K562 (cell line): ENCODE measurements around the gene ATRX. TPM values are rescaled to one million over a fixed set of nuclear protein-coding genes. Genes with fewer than 3 reads are reported as not detected.

Experiments used
- ATAC-seq: fragments of 200-7000 bp; cut with Tn5 transposase; 3 replicates; pipeline ENCODE4 v1.9.1; 2020; ENCODE audit warnings: moderate library complexity
- BruUV-seq: library from RNA; stranded (reverse); fragments of 400-500 nt; replicated peaks from 2 replicates; lab custom pipeline; 2021; lab: Mats Ljungman, UMichigan
- CTCF ChIA-PET: fragments of 300-600 bp; formaldehyde crosslinking; extraction: SDS; loops from one replicate; lab custom pipeline; 2021; ENCODE audit warnings: low intra/inter-chr PET ratio; lab: Yijun Ruan, JAX
- POLR2A ChIA-PET: fragments of 300-600, 350-650 bp; sonication (Branson Sonifier 250); formaldehyde crosslinking; extraction: SDS; loops from one replicate; lab custom pipeline; 2021; ENCODE audit warnings: antibody characterized with exemption, inconsistent platforms; lab: Yijun Ruan, JAX
- DNase-seq, 4 experiments: peaks; one replicate each; pipeline versions ENCODE4 v3.0.0 to v3.0.0-alpha.2; 2011 to 2018; ENCODE audit warnings: low spot score in 3 of 4, mixed read lengths in 3 of 4; ENCODE audit errors: extremely low read depth in 1 of 4
- FAIRE-seq: peaks from 2 replicates; lab custom pipeline; 2011; peaks lifted over from hg19 to GRCh38; lab: Jason Lieb, UNC
- H2AFZ ChIP-seq: 2 replicates; pipeline ENCODE4 v1.6.0; 2011; ENCODE audit warnings: low read depth, low read length, control low read depth, inconsistent platforms
- H3K27ac ChIP-seq: fragments of 200-600 bp; 3 replicates; pipeline ENCODE4 v1.8.0; 2011; ENCODE audit warnings: low read depth, mild to moderate bottlenecking, control low read depth, inconsistent platforms, low read length, moderate library complexity, mixed read lengths; ENCODE audit errors: extremely low read depth
- H3K27me3 ChIP-seq, 2 experiments: fragments of 300-600 bp in 1 of 2; 2 replicates in 1 of 2; 3 replicates in 1 of 2; pipeline versions ENCODE4 v1.6.0 to v1.8.0; 2011; ENCODE audit warnings: inconsistent platforms in 2 of 2, low read length in 2 of 2, mild to moderate bottlenecking in 1 of 2, mixed read lengths in 1 of 2, moderate library complexity in 1 of 2; ENCODE audit not compliant: control insufficient read depth in 2 of 2, insufficient read depth in 2 of 2
- H3K36me3 ChIP-seq: fragments of 300-600 bp; 3 replicates; pipeline ENCODE4 v1.8.0; 2011; ENCODE audit warnings: mild to moderate bottlenecking, low read length, inconsistent platforms; ENCODE audit not compliant: control insufficient read depth, insufficient read depth
- H3K4me1 ChIP-seq, 2 experiments: fragments of 200-600 bp in 1 of 2; replicated peaks in 1 of 2; 2 replicates in 1 of 2; 3 replicates in 1 of 2; pipeline versions ENCODE4 v1.5.1 to v1.8.0; 2011; ENCODE audit warnings: inconsistent platforms in 2 of 2, low read length in 2 of 2, mild to moderate bottlenecking in 1 of 2, mixed read lengths in 1 of 2, moderate library complexity in 1 of 2; ENCODE audit not compliant: control insufficient read depth in 2 of 2, insufficient read depth in 2 of 2
- H3K4me2 ChIP-seq: 2 replicates; pipeline ENCODE4 v1.6.1; 2011; ENCODE audit warnings: low read length, control low read depth, inconsistent platforms, mixed read lengths; ENCODE audit not compliant: insufficient read depth
- H3K4me3 ChIP-seq: fragments of 200-600 bp; sonication (generic), shearing (Covaris generic); 2 replicates; pipeline ENCODE4 v1.5.1; 2016; ENCODE audit warnings: control low read depth, inconsistent platforms
- H3K79me2 ChIP-seq: fragments of 200-600 bp; 3 replicates; pipeline ENCODE4 v1.8.0; 2011; ENCODE audit warnings: low read length, inconsistent platforms; ENCODE audit not compliant: control insufficient read depth, insufficient read depth
- H3K9ac ChIP-seq, 2 experiments: 2 replicates each; pipeline versions ENCODE4 v1.6.0 to v1.6.1; 2011; ENCODE audit warnings: low read depth in 2 of 2, low read length in 2 of 2, control low read depth in 1 of 2, inconsistent platforms in 1 of 2, mild to moderate bottlenecking in 1 of 2, mixed read lengths in 1 of 2; ENCODE audit not compliant: insufficient read depth in 1 of 2
- H3K9me1 ChIP-seq: one replicate; pipeline ENCODE4 v1.6.0; 2011; ENCODE audit warnings: inconsistent platforms, mild to moderate bottlenecking, low read length, moderate library complexity; ENCODE audit not compliant: control insufficient read depth, insufficient read depth
- H3K9me3 ChIP-seq: replicated peaks from 2 replicates; pipeline ENCODE4 v1.5.1; 2011; ENCODE audit warnings: low read depth, low read length, inconsistent platforms; ENCODE audit not compliant: control insufficient read depth, insufficient read depth
- H4K20me1 ChIP-seq: replicated peaks from 2 replicates; pipeline ENCODE4 v1.6.1; 2011; ENCODE audit warnings: low read length, inconsistent platforms, mixed read lengths; ENCODE audit not compliant: control insufficient read depth, insufficient read depth
- CBX1 ChIP-seq: sonication (generic); IDR thresholded peaks from 2 replicates; pipeline ENCODE4 v1.6.1; 2016; ENCODE audit warnings: antibody characterized with exemption, low read depth, mild to moderate bottlenecking
- ERF ChIP-seq: fragments of 450-650 bp; formaldehyde crosslinking; IDR thresholded peaks from 2 replicates; pipeline ENCODE4 v1.4.0; 2020; ENCODE audit warnings: mild to moderate bottlenecking, mixed read lengths
- HDAC8 ChIP-seq: fragments of 450-650 bp; IDR thresholded peaks from 2 replicates; pipeline ENCODE4 v1.6.1; 2016; ENCODE audit warnings: mild to moderate bottlenecking, missing genetic modification characterization, moderate library complexity, missing compliant biosample characterization
- HNRNPLL ChIP-seq: fragments of 200-400 bp; formaldehyde crosslinking; IDR thresholded peaks from 2 replicates; pipeline ENCODE4 v1.6.1; 2017; ENCODE audit warnings: low read length, low read depth, mild to moderate bottlenecking; ENCODE audit not compliant: poor library complexity, severe bottlenecking
- KAT7 ChIP-seq: sonication (generic); formaldehyde crosslinking; IDR thresholded peaks from 2 replicates; pipeline ENCODE4 v1.8.0; 2022; ENCODE audit warnings: missing genetic modification reagents, mild to moderate bottlenecking, borderline replicate concordance
- NFRKB ChIP-seq: fragments of 450-650 bp; IDR thresholded peaks from 2 replicates; pipeline ENCODE4 v1.6.1; 2016; ENCODE audit warnings: low read depth
- NR3C1 ChIP-seq: sonication (generic); formaldehyde crosslinking; IDR thresholded peaks from 2 replicates; pipeline ENCODE4 v1.8.1; 2022; ENCODE audit warnings: missing genetic modification reagents
- POLR2G ChIP-seq: fragments of 200-400 bp; formaldehyde crosslinking; IDR thresholded peaks from 2 replicates; pipeline ENCODE4 v1.6.1; 2017; ENCODE audit warnings: low read depth, mild to moderate bottlenecking, antibody characterized with exemption, low read length, moderate library complexity
- PURB ChIP-seq: sonication (generic); formaldehyde crosslinking; IDR thresholded peaks from 2 replicates; pipeline ENCODE4 v1.9.0; 2021; ENCODE audit warnings: low read depth, mild to moderate bottlenecking, missing genetic modification reagents
- RFX7 ChIP-seq: fragments of 250-450 bp; sonication (Bioruptor Pico); IDR thresholded peaks from 2 replicates; pipeline ENCODE4 v1.5.1; 2021; ENCODE audit warnings: mild to moderate bottlenecking
- SAP30 ChIP-seq: fragments of 200-600 bp; sonication (generic); IDR thresholded peaks from 2 replicates; pipeline ENCODE4 v1.6.1; 2012; ENCODE audit warnings: borderline replicate concordance, low read depth, mild to moderate bottlenecking, moderate library complexity, low read length, control low read depth, inconsistent platforms; ENCODE audit not compliant: insufficient read depth, poor library complexity, severe bottlenecking
- ZNF586 ChIP-seq: fragments of 450-650 bp; formaldehyde crosslinking; conservative IDR thresholded peaks from 2 replicates; pipeline ENCODE4 v1.4.0; 2020; ENCODE audit warnings: mild to moderate bottlenecking, moderate library complexity
- ZNF785 ChIP-seq: fragments of 250-450 bp; sonication (Bioruptor Pico); IDR thresholded peaks from 2 replicates; pipeline ENCODE4 v1.4.0; 2020; ENCODE audit warnings: mild to moderate bottlenecking
- WGBS: fragments of 100-300 bp; shearing (Covaris generic); methylation state at CpG from one replicate; pipeline ENCODE4 v1.1.6; 2016; ENCODE audit warnings: low coverage, mixed read lengths; ENCODE audit not compliant: insufficient coverage; ENCODE audit errors: missing lambda C conversion rate; 5-methylcytosine and 5-hydroxymethylcytosine counted together
- in situ Hi-C: fragments of 300-500 bp; cut with MboI; formaldehyde crosslinking; loops from 4 replicates; pipeline ENCODE4 v1.15.0; 2018; ENCODE audit warnings: inconsistent platforms, mixed read lengths
- intact Hi-C: fragments of 100-400 bp; cut with micrococcal nuclease; formaldehyde crosslinking; loops from 2 replicates; pipeline ENCODE4 v1.14.2; 2022
- polyA plus RNA-seq, 8 experiments: library from polyadenylated mRNA; depleted of rRNA in 4 of 8; stranded (reverse) in 5 of 8; unstranded in 3 of 8; fragments of >200 nt; fragmentation: Nextera tagmentation in 2 of 8; fragmentation: Illumina TruSeq in 1 of 8; extraction: Ambion mirVana in 2 of 8; extraction: Trizol in 1 of 8; gene quantifications; 2 replicates each; pipeline versions ENCODE4 v1.2.1 to v1.2.3, GENCODE V29; 2011 to 2014; ENCODE audit warnings: inconsistent platforms in 1 of 8, missing spikeins in 1 of 8
- total RNA-seq, 7 experiments: library from RNA; depleted of rRNA in 6 of 7; stranded (reverse); fragments of >200 nt in 6 of 7; fragmentation: Illumina TruSeq in 2 of 7; extraction: Trizol in 2 of 7; gene quantifications; 2 replicates each; pipeline versions ENCODE4 v1.2.1 to v1.2.3, GENCODE V29; 2011 to 2021; ENCODE audit warnings: low replicate concordance in 1 of 7
- TF ChIP-seq, protein P1 (sequence below), 2 experiments: IDR thresholded peaks in 1 of 2; conservative IDR thresholded peaks in 1 of 2; 2 replicates each; pipeline ENCODE4 v1.6.1; 2016; ENCODE audit warnings: low read depth in 2 of 2, mild to moderate bottlenecking in 1 of 2, missing compliant biosample characterization in 1 of 2, missing genetic modification characterization in 1 of 2, moderate library complexity in 1 of 2
- TF ChIP-seq, protein P2 (sequence below): fragments of 250-450 bp; sonication (Bioruptor Pico); IDR thresholded peaks from 2 replicates; pipeline ENCODE4 v1.4.0; 2020; ENCODE audit warnings: mild to moderate bottlenecking, moderate library complexity, borderline replicate concordance

ATRX gene
- total and polyA plus RNA-seq, 9 of the 15 experiments (the other 6 are each of a cell fraction or from before 2014, with no cell fraction given): 7.7 to 23.1 (median 20.2) TPM

DNA sequence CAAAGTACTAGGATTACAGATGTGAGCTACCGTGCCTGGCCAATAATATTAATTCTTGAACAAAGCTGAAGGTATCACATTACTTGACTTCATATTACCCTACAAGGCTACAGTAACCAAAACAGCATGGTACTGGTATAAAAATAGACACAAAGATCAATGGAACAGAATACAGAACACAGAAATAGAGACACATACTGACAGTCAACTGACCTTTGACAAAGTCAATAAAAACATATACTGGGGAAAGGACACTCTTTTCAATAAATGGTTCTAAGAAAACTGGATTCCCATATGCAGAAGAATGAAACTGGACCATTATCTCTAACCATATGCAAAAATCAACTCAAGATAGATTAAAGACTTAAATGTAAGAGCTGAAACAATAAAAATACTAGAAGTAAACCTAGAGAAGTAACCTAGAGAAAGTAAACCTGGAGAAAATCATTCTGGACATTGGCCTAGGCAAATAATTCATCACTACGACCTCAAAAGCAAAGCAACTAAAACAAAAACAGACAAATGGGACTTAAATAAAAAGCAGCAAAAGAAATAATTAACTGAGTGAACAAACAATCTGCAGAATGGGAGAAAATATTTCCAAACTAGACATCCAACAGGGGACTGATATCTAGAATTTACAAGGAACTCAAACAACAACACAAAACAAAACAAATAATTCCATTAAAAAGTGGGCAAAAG is 182.2 kb downstream of the ATRX start (continued):
- no peak for TF ChIP-seq PURB (CRISPR knock-in tag)
- TF ChIP-seq NFRKB: no peak
- no peak for TF ChIP-seq ZNF785 (CRISPR knock-in tag)
- no peak for TF ChIP-seq ZNF586 (CRISPR knock-in tag)

DNA sequence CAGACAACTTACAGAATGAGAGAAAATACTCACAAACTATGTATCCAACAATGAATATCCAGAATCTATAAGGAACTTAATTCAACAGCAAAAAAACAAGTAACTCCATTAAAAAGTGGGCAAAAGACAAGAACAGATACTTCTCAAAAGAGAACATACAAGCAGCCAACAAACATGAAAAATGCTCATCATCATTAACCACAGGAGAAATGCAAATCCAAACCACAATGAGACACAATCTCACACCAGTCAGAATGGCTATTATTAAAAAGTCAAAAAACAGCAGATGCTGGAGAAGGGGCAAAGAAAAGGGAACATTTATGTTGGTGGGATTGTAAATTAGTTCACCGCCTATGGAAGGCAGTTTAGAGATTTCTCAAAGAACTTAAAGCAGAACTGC is 188.5 kb downstream of the ATRX start:
- Histone ChIP-seq H3K9me3 (no peaks in the 10 kb centered on the region), H3K4me1 (no peaks in the 10 kb centered on the region), H4K20me1 (no peaks in the 10 kb centered on the region), H3K79me2 (no peaks in the 10 kb centered on the region), H3K27me3 (no peaks in the 10 kb centered on the region), H3K36me3 (no peaks in the 10 kb centered on the region), H3K27ac (no peak overlapping the region), H3K9ac (no peak overlapping the region), H3K4me3 (no peak overlapping the region), H3K9me1 (no peaks in the 10 kb centered on the region), H3K4me2 (no peak overlapping the region), H2AFZ (no peak overlapping the region)
- WGBS: 33% methylated on average over 1 of the region's 1 CpG
- no peak for ATAC-seq
- no TSS peak for BruUV-seq
- DNase-seq: no peak
- in situ Hi-C loops: no loop called here
- FAIRE-seq: no peak
- TF ChIP-seq ERF (CRISPR knock-in tag) (no peak), RFX7 (CRISPR knock-in tag) (no peak), KAT7 (no peak), NR3C1 (CRISPR knock-in tag) (no peak), CBX1 (no peak), HDAC8 (tag) (no peak), POLR2G (no peak), HNRNPLL (no peak), ZNF785 (CRISPR knock-in tag) (no peak), SAP30 (no peak)
- TF ChIP-seq, protein P1, sequence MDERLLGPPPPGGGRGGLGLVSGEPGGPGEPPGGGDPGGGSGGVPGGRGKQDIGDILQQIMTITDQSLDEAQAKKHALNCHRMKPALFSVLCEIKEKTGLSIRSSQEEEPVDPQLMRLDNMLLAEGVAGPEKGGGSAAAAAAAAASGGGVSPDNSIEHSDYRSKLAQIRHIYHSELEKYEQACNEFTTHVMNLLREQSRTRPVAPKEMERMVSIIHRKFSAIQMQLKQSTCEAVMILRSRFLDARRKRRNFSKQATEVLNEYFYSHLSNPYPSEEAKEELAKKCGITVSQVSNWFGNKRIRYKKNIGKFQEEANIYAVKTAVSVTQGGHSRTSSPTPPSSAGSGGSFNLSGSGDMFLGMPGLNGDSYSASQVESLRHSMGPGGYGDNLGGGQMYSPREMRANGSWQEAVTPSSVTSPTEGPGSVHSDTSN (CRISPR knock-in tag; IDR thresholded peaks at IDR 0.05; ENCODE audit: low read depth): no peak
- TF ChIP-seq, protein P1 (tag; conservative IDR thresholded peaks at IDR 0.05; ENCODE audit: low read depth): no peak
- TF ChIP-seq, protein P2, sequence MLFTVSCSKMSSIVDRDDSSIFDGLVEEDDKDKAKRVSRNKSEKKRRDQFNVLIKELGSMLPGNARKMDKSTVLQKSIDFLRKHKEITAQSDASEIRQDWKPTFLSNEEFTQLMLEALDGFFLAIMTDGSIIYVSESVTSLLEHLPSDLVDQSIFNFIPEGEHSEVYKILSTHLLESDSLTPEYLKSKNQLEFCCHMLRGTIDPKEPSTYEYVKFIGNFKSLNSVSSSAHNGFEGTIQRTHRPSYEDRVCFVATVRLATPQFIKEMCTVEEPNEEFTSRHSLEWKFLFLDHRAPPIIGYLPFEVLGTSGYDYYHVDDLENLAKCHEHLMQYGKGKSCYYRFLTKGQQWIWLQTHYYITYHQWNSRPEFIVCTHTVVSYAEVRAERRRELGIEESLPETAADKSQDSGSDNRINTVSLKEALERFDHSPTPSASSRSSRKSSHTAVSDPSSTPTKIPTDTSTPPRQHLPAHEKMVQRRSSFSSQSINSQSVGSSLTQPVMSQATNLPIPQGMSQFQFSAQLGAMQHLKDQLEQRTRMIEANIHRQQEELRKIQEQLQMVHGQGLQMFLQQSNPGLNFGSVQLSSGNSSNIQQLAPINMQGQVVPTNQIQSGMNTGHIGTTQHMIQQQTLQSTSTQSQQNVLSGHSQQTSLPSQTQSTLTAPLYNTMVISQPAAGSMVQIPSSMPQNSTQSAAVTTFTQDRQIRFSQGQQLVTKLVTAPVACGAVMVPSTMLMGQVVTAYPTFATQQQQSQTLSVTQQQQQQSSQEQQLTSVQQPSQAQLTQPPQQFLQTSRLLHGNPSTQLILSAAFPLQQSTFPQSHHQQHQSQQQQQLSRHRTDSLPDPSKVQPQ (CRISPR knock-in tag): no peak
- intact Hi-C loops: loop anchor here (10.0 kb wide), 1 partner anchor 163 kb away; no protein-coding TSS in a partner anchor
- CTCF ChIA-PET: no interaction called here
- POLR2A ChIA-PET: no interaction called here
